HepG2 (cell line): ENCODE measurements around the gene LSR. TPM values are rescaled to one million over a fixed set of nuclear protein-coding genes. Genes with fewer than 3 reads are reported as not detected.

Experiments used
- AHDC1 ChIP-seq: sonication (generic); formaldehyde crosslinking; IDR thresholded peaks from 2 replicates; pipeline ENCODE4 v1.5.1; 2020; ENCODE audit warnings: mild to moderate bottlenecking, missing genetic modification reagents, borderline replicate concordance
- ARHGAP35 ChIP-seq: sonication (generic); formaldehyde crosslinking; IDR thresholded peaks from 2 replicates; pipeline ENCODE4 v1.9.0; 2022; ENCODE audit warnings: mild to moderate bottlenecking, inconsistent platforms, moderate library complexity, missing genetic modification reagents, borderline replicate concordance
- ARID2 ChIP-seq: sonication (generic); formaldehyde crosslinking; IDR thresholded peaks from 2 replicates; pipeline ENCODE4 v1.8.1; 2022; ENCODE audit warnings: mild to moderate bottlenecking, missing genetic modification reagents, borderline replicate concordance
- HIC2 ChIP-seq: sonication (generic); formaldehyde crosslinking; IDR thresholded peaks from 2 replicates; pipeline ENCODE4 v1.9.0; 2022; ENCODE audit warnings: low read depth, missing genetic modification reagents
- MAZ ChIP-seq, 2 experiments: sonication (generic) in 1 of 2; formaldehyde crosslinking in 1 of 2; IDR thresholded peaks; 2 replicates each; pipeline versions ENCODE4 v1.5.0 to v1.6.1; 2012 to 2020; ENCODE audit warnings: low read depth in 2 of 2, mild to moderate bottlenecking in 2 of 2, borderline replicate concordance in 1 of 2, improper control_type of control experiment in 1 of 2, low read length in 1 of 2, missing genetic modification reagents in 1 of 2, moderate library complexity in 1 of 2
- NPAS2 ChIP-seq: sonication (generic); formaldehyde crosslinking; IDR thresholded peaks from 2 replicates; pipeline ENCODE4 v1.8.0; 2022; ENCODE audit warnings: mild to moderate bottlenecking, missing genetic modification reagents, borderline replicate concordance
- NR2F1 ChIP-seq, 2 experiments: fragments of 450-650 bp in 1 of 2; formaldehyde crosslinking in 1 of 2; IDR thresholded peaks; 2 replicates each; pipeline versions ENCODE4 v1.5.0 to v1.6.1; 2016 to 2020; ENCODE audit warnings: mild to moderate bottlenecking in 1 of 2, missing compliant biosample characterization in 1 of 2, missing genetic modification reagents in 1 of 2, moderate library complexity in 1 of 2
- SAFB2 ChIP-seq: sonication (generic); formaldehyde crosslinking; IDR thresholded peaks from 2 replicates; pipeline ENCODE4 v1.5.1; 2020; ENCODE audit warnings: missing genetic modification reagents, low read depth, mild to moderate bottlenecking, borderline replicate concordance
- TBX2 ChIP-seq: sonication (generic); formaldehyde crosslinking; IDR thresholded peaks from 2 replicates; pipeline ENCODE4 v1.5.0; 2020; ENCODE audit warnings: missing genetic modification reagents, mild to moderate bottlenecking, borderline replicate concordance
- ZBTB38 ChIP-seq: sonication (generic); formaldehyde crosslinking; IDR thresholded peaks from 2 replicates; pipeline ENCODE4 v1.5.1; 2020; ENCODE audit warnings: mild to moderate bottlenecking, missing genetic modification reagents
- ZFP41 ChIP-seq: sonication (generic); formaldehyde crosslinking; IDR thresholded peaks from 2 replicates; pipeline ENCODE4 v1.4.0; 2020; ENCODE audit warnings: mild to moderate bottlenecking, missing genetic modification reagents, borderline replicate concordance
- ZFYVE20 ChIP-seq: sonication (generic); formaldehyde crosslinking; IDR thresholded peaks from 2 replicates; pipeline ENCODE4 v1.8.0; 2023; ENCODE audit warnings: low read depth, mild to moderate bottlenecking, moderate library complexity, missing genetic modification reagents, borderline replicate concordance
- ZNF605 ChIP-seq: sonication (generic); formaldehyde crosslinking; IDR thresholded peaks from 2 replicates; pipeline ENCODE4 v1.8.0; 2022; ENCODE audit warnings: mild to moderate bottlenecking, missing genetic modification reagents
- ZNF672 ChIP-seq: sonication (generic); formaldehyde crosslinking; IDR thresholded peaks from 2 replicates; pipeline ENCODE4 v1.8.1; 2022; ENCODE audit warnings: missing genetic modification reagents
- ZSCAN12 ChIP-seq: sonication (generic); formaldehyde crosslinking; IDR thresholded peaks from 2 replicates; pipeline ENCODE4 v1.9.0; 2021; ENCODE audit warnings: mild to moderate bottlenecking, missing genetic modification reagents
- ZSCAN22 ChIP-seq: sonication (generic); formaldehyde crosslinking; IDR thresholded peaks from 2 replicates; pipeline ENCODE4 v1.4.0; 2020; ENCODE audit warnings: mild to moderate bottlenecking, missing genetic modification reagents
- polyA plus RNA-seq, 8 experiments: library from polyadenylated mRNA; depleted of rRNA in 3 of 8; stranded (reverse) in 7 of 8; unstranded in 1 of 8; fragments of >200 nt; fragmentation: Illumina TruSeq in 4 of 8; extraction: Trizol in 4 of 8; gene quantifications; 2 replicates each; pipeline versions ENCODE4 v1.2.1 to v1.2.3, GENCODE V29; 2011 to 2016; ENCODE audit warnings: low read depth in 4 of 8, missing spikeins in 1 of 8, mixed read lengths in 1 of 8; ENCODE audit not compliant: insufficient read depth in 1 of 8
- total RNA-seq, 5 experiments: library from RNA; depleted of rRNA; stranded (reverse); fragments of >200 nt; fragmentation: Illumina TruSeq; extraction: Trizol; gene quantifications; 2 replicates each; pipeline ENCODE4 v1.2.3, GENCODE V29; 2016; ENCODE audit warnings: low read depth in 1 of 5
- TF ChIP-seq, protein P1 (sequence below): sonication (generic); formaldehyde crosslinking; IDR thresholded peaks from 2 replicates; pipeline ENCODE4 v1.5.0; 2020; ENCODE audit warnings: missing genetic modification reagents

The LSR gene
- total and polyA plus RNA-seq, 2 of the 13 experiments (the other 11 are each of a cell fraction or from before 2014, with no cell fraction given), result 29.2 to 79.2 TPM

DNA sequence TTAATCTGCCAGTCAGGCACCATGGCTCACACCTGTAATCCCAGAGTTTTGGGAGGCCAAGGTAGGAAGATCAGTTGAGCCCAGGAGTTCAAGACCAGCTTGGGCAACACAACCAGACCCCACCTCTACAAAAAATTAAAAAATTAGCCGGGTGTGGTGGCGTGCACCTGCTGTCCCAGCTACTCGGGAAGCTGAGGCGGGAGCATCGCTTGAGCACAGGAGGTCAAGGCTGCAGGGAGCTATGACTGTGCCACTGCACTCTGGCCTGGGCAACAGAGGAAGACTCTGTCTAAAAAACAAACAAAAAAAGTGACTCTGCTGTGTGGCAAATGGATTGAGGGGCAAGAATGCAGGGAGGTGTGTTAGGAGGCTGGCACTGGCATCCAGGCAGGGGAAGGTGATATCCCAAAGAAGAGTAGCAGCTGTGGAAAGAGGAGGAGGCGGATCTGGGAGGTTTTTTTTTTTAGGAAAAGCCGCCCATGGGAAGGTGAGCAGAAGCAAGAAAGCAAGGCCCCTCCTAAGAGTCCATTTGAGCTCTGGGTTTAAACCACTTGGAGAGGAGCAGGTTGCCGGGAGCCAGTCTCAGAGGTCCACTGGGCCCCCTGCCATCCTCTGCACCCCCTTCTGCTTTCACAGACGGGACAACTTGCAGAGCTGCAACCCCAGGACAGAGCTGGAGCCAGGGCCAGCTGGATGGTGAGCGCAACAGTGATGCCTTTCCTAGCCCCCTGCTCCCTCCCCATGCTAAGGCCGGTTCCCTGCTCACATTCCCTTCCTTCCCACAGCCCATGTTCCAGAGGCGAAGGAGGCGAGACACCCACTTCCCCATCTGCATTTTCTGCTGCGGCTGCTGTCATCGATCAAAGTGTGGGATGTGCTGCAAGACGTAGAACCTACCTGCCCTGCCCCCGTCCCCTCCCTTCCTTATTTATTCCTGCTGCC, 35.6 kb downstream of the LSR start (continued):
- TF ChIP-seq HIC2, result peak; percentile 72
- TF ChIP-seq AHDC1 (CRISPR knock-in tag), result no peak
- TF ChIP-seq ZFYVE20, result no peak
- no peak for TF ChIP-seq TBX2 (CRISPR knock-in tag)
- TF ChIP-seq NR2F1 (CRISPR knock-in tag; IDR thresholded peaks at IDR 0.05), result peak in 1 of 2 experiments; percentile 43; a peak in 1 of 4 replicates
- TF ChIP-seq ZBTB38 (CRISPR knock-in tag), result 0 out of 2 replicates have a peak, but pooled peaks have one; percentile 26
- TF ChIP-seq, protein P1, sequence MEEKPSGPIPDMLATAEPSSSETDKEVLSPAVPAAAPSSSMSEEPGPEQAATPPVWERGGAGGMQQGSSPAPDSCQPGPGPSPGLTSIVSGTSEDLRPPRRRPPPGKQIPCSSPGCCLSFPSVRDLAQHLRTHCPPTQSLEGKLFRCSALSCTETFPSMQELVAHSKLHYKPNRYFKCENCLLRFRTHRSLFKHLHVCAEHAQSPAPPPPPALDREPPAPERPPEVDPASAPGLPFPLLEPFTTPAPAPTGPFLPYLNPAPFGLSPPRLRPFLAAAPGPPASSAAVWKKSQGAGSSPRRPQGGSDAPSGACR, result no peak
- no peak for TF ChIP-seq SAFB2
- no peak for TF ChIP-seq ZNF672 (CRISPR knock-in tag)
- no peak for TF ChIP-seq ZSCAN22
- no peak for TF ChIP-seq ZNF605 (CRISPR knock-in tag)
- no peak for TF ChIP-seq ZSCAN12
- TF ChIP-seq MAZ (IDR thresholded peaks at IDR 0.05; ENCODE audit: borderline replicate concordance, low read depth, low read length), result no peak
- TF ChIP-seq MAZ (CRISPR knock-in tag; IDR thresholded peaks at IDR 0.05; ENCODE audit: low read depth), result no peak
- TF ChIP-seq ARID2 (CRISPR knock-in tag), result no peak
- TF ChIP-seq ARHGAP35 (CRISPR knock-in tag), result no peak
- TF ChIP-seq NPAS2 (CRISPR knock-in tag), result no peak
- no peak for TF ChIP-seq ZFP41 (CRISPR knock-in tag)
